Type B pancreatic cell (in vitro differentiated cells): ENCODE data around the gene PANK4. TPM values are rescaled to one million over a fixed set of nuclear protein-coding genes. Genes with fewer than 3 reads are reported as not detected.

Experiments
- DNase-seq: peaks from one replicate; pipeline ENCODE4 v3.0.0; 2021; ENCODE audit warnings: mixed read lengths; ENCODE audit not compliant: unreplicated experiment; ENCODE audit errors: extremely low spot score
- H3K27ac Mint-ChIP-seq: 2 replicates; pipeline ENCODE4 v1.8.0; 2021; ENCODE audit warnings: mild to moderate bottlenecking, mixed read lengths
- H3K27me3 Mint-ChIP-seq: 2 replicates; pipeline ENCODE4 v1.8.0; 2021; ENCODE audit warnings: mixed read lengths
- H3K36me3 Mint-ChIP-seq: 2 replicates; pipeline ENCODE4 v1.8.0; 2021; ENCODE audit warnings: mixed read lengths
- H3K4me1 Mint-ChIP-seq: one replicate; pipeline ENCODE4 v1.8.0; 2021; ENCODE audit warnings: mixed read lengths; ENCODE audit not compliant: unreplicated experiment
- H3K4me3 Mint-ChIP-seq: 2 replicates; pipeline ENCODE4 v1.8.0; 2021; ENCODE audit warnings: mild to moderate bottlenecking, mixed read lengths
- H3K9me3 Mint-ChIP-seq: 2 replicates; pipeline ENCODE4 v1.8.0; 2021; ENCODE audit warnings: mixed read lengths
- total RNA-seq: library from RNA; stranded (reverse); gene quantifications from 2 replicates; pipeline ENCODE4 v1.2.1, GENCODE V29; 2021; ENCODE audit warnings: low replicate concordance
- TF ChIP-seq, protein P1 (sequence below): fragments of 200-600 bp; sonication (generic); conservative IDR thresholded peaks from 2 replicates; pipeline ENCODE4 v1.5.0; 2021; ENCODE audit warnings: antibody characterized with exemption, mild to moderate bottlenecking

Gene PANK4
- total RNA-seq, 1 donor from 2014 or later = 49.1 TPM

DNA sequence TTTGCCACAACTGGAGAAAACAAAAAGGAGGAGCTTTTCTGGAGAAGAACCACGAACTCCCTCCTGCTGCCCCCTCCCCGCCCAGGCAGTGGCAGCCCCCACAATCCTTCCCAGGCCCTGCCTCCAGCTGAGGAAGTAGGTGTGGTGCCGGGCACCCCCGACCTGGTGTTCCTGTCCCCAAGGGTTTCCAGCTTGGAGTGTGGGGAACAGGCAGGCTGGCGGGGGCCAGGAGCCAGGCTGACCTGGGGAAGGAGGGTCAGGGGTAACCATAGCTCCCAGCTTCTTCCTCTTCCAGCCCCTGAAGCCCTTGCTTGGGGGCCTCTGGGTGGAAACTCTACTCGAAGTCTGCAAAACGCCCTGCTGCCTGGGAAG, 7.9 kb upstream of the PANK4 start:
- Mint-ChIP-seq H3K4me1 (peaks cover 10% of the 10 kb centered on the region), H3K9me3 (no peaks in the 10 kb centered on the region), H3K36me3 (no peaks in the 10 kb centered on the region), H3K27ac (peak overlapping the region; percentile 96), H3K27me3 (peaks cover 40% of the 10 kb centered on the region), H3K4me3 (peak overlapping the region; percentile 79)
- no peak for DNase-seq
- TF ChIP-seq, protein P1, sequence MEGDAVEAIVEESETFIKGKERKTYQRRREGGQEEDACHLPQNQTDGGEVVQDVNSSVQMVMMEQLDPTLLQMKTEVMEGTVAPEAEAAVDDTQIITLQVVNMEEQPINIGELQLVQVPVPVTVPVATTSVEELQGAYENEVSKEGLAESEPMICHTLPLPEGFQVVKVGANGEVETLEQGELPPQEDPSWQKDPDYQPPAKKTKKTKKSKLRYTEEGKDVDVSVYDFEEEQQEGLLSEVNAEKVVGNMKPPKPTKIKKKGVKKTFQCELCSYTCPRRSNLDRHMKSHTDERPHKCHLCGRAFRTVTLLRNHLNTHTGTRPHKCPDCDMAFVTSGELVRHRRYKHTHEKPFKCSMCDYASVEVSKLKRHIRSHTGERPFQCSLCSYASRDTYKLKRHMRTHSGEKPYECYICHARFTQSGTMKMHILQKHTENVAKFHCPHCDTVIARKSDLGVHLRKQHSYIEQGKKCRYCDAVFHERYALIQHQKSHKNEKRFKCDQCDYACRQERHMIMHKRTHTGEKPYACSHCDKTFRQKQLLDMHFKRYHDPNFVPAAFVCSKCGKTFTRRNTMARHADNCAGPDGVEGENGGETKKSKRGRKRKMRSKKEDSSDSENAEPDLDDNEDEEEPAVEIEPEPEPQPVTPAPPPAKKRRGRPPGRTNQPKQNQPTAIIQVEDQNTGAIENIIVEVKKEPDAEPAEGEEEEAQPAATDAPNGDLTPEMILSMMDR = no peak

DNA sequence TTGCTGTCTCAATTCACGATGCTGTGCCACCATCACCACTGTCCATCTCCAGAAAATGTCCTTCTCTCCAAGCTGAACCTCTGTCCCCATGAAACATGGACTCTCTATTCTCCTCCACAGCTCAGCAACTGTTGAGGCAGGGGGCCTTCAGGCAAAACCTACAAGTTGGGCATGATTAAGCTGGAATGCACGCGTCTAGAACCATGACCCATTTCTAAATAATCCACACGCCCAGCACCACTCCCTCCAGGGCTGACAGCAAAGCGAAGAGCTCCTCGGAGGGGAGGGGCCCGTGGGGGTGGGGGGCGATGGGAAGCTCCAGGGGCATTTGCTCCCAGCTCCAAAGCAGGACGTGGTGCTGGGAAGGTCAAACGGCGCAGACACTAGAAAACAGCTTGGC, 7.0 kb upstream of the PANK4 start:
- H3K27me3 Mint-ChIP-seq = peaks cover 47% of the 10 kb centered on the region
- peaks cover 10% of the 10 kb centered on the region for H3K4me1 Mint-ChIP-seq

DNA sequence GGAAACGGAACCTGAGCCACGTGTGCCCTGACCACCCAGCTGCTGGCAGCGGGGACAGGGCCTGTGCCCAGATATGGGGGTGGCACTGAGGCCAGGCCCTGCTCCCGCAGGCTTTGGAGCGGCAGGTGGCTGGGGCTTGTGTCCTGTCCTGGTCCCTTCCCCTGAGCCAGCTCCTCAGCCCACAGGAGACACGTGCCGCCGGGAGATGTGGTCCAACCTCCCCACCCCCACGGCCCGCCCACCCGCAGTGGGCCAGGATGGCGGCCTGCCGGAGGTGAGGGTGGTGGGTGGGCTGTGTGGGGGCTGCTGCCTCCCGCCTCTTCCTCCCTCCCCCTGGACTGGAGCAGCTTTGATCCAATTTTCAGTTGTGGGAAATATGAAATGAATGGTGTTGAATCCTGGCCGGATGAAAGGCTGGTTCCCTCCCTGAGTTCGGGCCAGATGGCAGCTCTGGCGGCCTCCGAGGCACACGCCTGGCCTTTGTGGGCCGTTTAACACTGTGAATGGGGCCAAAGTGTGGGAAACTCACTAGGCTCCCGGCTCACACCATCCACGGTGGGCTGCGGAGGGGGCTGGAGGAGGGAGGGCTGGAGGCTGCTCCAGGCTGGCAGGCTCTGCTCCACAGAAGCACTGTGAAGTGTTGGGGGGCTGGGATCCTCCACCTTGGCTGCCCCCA, 6.2 kb upstream of the PANK4 start:
- peaks cover 10% of the 10 kb centered on the region for H3K4me1 Mint-ChIP-seq
- TF ChIP-seq, protein P1 = no peak
- peak overlapping the region; percentile 96 for H3K27ac Mint-ChIP-seq
- no peak for DNase-seq
- H3K27me3 Mint-ChIP-seq = peaks cover 47% of the 10 kb centered on the region
- H3K4me3 Mint-ChIP-seq = no peak overlapping the region
- no peaks in the 10 kb centered on the region for H3K36me3 Mint-ChIP-seq
- H3K9me3 Mint-ChIP-seq = no peaks in the 10 kb centered on the region

More for the DNA sequence above, 7.0 kb upstream of the PANK4 start:
- no peak for DNase-seq
- Mint-ChIP-seq H3K9me3 (no peaks in the 10 kb centered on the region), H3K4me3 (peak overlapping the region; percentile 83), H3K27ac (peak overlapping the region; percentile 96), H3K36me3 (no peaks in the 10 kb centered on the region)
- TF ChIP-seq, protein P1 = no peak

DNA sequence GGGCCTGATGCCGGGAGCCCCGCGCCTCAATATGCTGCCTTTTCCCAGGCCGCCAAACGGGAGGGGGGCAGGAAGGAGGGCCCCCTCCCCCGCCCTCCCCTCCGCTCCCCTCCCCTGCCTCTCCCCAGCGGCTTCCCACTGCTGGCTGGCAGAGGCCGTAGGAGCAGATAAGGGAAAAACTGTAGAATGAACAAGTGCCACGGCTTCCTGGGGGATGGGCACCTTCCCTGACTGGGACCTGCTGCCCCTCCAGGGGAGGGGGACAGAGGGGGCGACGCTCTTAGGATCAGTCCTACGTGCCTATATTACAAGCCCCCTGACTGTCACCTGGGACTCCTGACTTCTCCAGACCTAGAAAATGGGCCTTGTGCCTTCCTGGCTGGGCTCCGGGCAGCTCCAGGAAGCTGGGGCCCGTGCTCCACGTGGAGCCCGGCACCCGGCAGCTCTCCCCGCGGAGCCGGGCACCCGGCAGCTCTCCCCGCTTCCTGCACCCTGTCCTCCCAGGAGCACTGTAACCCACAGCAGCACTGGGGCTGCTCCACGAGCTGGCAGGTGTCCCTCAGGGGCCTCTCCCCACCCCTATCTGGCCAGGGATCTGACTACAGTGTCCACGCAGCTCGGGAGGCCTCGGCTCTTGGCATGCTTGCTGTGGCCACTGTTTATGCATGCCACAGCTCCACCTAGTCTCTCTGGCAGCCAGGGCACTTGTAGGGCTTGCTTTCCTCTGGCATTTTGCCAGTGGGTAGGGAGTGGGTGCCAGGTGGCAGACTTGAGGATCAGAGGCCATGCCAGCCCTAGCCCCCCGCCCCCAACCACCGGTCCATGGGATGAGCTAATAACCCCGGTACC, 4.3 kb upstream of the PANK4 start:
- Mint-ChIP-seq H3K9me3 (no peaks in the 10 kb centered on the region), H3K4me3 (peak overlapping the region; percentile 72), H3K4me1 (peaks cover 15% of the 10 kb centered on the region), H3K36me3 (no peaks in the 10 kb centered on the region), H3K27ac (no peak overlapping the region), H3K27me3 (peaks cover 45% of the 10 kb centered on the region)
- TF ChIP-seq, protein P1 = no peak
- no peak for DNase-seq

DNA sequence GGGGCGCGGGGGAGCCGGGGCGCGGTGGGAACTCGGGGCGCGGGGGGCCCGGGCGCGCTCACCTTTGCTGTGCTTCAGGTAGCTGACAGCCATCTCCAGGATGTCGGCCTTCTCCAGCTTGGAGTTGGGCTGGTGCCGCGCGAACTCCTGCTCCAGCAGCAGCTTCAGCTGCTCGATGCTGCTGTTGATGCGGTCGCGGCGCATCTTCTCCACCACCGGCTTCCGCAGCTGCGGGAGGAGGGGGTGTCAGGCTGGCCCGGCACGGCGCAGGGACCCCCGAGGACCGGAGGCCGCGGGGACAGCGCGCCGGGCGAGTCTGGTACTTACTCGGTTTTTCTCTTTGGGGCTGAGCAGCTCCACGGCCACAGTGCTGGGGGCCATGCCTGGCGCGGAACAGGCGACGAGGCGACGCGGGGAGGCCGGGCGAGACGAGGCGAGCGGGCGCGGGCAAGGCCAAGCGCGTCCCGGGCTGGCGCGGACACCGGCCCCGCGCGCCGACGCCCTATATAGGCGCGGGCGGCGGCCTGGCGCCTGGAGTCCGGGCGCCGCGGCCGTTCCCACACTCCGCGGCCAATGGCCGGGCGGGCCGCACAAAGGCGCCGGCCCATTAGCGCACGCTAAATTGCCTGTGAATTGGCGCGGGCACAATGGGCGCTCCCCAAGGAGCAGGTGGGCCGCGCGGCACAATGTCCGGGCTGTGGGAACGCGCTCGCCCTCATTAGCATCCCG, 3.6 kb upstream of the PANK4 start, which contains the start of gene HES5:
HES5 (minus strand) TSS at position 480 of the 729 bp plus-strand sequence; CDS start at position 381, 99 bp downstream.
- no peak for DNase-seq
- Mint-ChIP-seq H3K4me3 (peak within 1 kb of the TSS; percentile 79), H3K36me3 (no peaks in the 10 kb centered on the region), H3K27me3 (peaks cover 43% of the 10 kb centered on the region), H3K4me1 (peaks cover 16% of the 10 kb centered on the region), H3K27ac (no peak within 1 kb of the TSS), H3K9me3 (no peaks in the 10 kb centered on the region)
- TF ChIP-seq, protein P1 = no peak
